Activated CD8-positive, alpha-beta memory T cell treated with anti-CD3 and anti-CD28 coated beads for 24 hours (primary cell): ENCODE measurements around the gene OOSP1.
"Not testable (repeated sequence)": the region's sequence is repeated elsewhere in the genome, so short reads cannot be mapped to it uniquely, and the experiment has no call there.

Experiments
- DNase-seq: peaks from one replicate; pipeline ENCODE4 v3.0.0-alpha.2; 2020

OOSP1 gene, protein sequence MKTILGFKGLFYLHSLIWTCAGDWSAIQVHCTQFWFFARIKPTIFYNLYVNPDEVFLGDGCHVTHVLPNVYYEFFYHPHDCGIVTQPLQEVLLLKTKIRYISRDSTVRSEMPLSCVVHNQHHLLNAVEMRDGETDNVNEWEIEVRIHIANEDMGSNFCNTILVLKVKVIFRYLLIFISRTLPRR

DNA sequence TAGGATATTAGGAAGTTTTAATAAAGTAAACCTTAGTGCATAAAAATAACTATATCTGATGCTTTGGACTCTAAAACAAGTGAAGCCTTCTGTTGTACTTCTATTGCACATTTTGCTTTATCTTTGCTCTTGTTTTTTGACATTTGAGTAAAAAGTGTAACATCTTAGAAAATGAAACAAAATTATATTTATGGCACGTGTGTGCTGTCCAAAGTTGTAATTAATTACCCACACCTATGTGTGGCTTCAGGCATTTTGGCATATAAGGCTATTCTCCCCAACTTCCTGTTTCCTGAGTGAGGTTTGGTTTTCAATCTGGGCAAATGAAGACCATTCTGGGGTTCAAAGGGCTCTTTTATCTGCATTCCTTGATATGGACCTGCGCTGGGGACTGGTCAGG lies at the start of gene OOSP1:
Gene OOSP1, plus strand, starts transcription at position 301 of the 400 bp plus-strand sequence. Its CDS starts 23 bp downstream, at position 324.
- DNase-seq: no peak

DNA sequence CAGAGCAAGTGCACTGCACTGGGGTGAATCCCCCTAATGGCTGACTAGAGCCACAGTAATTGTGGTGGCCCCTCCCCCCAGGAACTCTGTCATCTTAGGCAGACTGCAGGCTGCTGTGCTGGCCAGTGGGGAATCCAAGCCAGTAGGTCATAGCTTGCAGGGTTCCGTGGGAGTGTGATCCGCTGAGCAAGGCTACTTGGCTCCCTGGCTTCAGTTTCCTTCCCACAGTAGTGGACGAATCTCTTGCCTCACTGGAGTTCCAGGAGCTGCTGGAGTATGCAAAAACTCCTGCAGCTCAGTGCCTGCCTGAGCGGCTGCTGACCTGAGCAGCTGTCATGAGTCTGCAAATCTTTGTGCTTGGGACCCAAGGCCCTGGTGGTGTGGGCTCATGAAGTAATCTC lies 46.5 kb upstream of the OOSP1 start:
- no peak for DNase-seq

DNA sequence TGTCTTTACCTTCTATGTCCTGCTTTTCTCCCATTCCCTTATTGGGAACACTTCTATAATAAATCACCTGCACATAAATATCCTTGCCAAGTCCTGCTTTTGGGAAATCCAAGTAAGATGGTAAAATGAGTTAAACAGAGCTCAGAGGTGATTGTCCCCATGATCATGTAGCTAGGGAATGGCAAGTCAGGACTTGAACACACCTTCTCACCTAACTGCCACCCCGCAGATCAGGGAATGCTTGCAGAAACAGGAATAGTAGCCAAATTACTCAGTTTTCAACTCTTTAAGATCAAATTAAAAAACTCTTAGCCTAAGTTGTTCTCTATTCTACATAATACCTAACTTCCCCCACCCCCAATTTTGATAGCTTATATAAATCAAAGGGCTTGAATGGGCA lies 43.6 kb upstream of the OOSP1 start:
- DNase-seq: no peak

DNA sequence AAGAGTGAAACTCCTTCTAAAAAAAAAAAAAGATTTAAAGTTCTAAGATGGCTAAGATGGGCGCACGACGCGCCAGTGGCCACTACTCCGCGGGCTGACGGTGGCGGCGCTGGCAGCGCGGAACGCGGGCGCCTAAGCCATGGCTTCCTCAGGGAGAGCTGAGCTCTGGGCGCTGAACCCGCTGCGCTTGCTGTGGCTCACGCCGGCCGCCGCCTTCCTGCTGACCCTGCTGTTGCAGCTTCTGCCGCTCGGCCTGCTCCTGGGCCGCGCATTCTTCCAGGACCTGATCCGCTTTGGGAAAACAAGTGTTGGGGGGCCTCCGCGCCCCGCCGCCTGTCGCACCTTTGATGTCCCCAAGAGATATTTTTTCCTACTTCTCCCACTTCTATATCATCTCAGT lies 40.2 kb upstream of the OOSP1 start:
- DNase-seq: no peak

DNA sequence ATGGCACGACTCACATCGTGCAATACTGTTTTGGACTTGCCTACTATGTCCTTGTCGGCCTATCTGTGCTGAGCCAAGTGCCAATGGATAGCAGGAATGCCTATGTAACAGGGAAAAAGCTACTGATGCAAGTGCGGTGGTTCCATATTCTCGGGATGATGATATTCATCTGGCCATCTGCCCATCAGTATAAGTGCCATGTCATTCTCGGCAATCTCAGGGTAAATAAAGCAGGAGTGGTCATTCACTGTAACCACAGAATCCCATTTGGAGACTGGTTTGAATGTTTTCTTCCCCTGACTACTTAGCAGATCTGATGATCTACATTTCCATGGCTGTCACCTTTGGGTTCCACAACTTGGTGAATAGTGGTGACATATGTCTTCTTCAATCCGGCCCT lies 39.6 kb upstream of the OOSP1 start:
- no peak for DNase-seq

DNA sequence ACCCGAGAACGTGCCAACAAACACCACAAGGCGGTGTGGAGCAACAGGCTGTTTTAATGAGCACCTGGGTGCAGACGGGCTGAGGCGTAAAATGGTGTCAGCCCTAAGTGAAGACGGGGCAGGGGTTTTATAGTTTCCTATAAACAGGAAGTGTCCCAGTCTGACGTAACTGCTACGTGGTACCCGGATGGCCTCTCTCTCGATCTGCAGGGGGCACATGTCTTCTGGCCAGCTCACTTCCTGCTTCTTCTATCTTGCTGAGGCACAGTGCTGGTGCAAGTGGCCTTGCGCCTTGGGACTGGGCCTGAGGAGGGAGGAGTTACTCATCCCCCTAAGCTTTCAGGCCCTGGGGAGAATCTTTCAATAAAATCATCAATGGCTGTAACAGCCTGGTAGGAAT lies 38.7 kb upstream of the OOSP1 start:
- no peak for DNase-seq

DNA sequence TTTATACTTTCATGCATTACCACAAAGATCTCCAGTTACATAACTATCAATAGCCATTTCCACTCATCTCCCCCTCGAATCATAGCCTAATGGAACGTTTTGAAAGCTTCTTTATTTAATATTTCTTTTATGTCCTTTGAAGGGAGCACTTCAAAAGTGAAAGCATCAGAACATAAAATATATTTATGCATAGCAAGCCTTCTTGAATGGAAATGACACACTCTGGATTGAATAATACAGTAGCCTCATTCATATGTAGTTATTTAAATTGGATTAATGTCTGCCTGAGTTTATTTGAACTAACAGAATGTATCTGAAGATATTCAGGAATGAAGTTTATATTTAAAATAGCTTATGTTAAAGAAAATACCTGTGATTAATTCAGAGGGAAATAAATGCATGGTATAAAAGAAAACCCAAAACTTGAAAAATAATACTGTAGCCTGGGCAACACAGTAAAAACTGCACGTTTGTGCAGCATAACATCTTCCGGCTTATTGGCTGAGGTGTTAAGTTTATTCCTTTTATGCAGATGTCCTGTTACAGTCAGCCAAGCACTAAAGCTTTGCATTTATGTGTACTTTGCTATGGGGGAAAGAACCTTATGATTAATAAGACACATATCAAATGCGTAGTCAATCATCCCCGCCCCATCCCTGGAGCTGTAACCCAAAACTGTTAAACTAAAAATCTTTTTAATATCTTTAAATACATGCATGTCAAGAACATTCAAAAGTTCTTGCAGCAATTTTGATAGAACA lies 37.7 kb upstream of the OOSP1 start:
- DNase-seq: no peak

DNA sequence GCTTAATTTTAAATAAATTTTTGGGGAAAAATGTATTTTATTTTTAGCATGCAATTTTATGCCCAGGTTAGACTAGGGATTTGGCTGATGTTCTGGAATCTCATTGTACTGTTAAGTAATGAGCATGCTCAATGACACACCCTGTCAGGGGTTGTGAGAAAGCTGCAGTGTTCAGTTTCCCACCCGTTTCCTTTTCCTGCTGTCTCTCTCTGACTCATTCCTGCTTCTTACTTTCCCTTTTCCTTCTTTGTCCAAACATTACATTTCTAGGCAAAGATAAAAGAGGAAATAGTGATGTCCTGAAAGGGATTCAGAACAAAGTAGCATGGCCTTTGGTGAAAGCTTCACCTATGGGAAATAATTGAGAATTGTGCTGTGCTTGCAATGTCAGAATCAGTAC lies 36.9 kb upstream of the OOSP1 start:
- DNase-seq: no peak

DNA sequence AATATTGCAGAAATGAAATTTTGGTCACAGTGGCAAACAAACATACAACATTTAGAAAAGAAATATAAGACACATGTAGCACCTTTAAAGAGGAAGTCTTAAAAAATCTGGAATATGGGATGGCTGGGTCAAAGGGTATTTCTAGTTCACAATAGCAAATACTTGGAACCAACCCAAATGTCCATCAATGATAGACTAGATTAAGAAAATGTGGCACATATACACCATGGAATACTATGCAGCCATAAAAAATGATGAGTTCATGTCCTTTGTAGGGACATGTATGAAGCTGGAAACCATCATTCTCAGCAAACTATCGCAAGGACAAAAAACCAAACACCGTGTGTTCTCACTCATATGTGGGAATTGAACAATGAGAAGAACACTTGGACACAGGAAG lies 34.7 kb upstream of the OOSP1 start:
- DNase-seq: not testable (repeated sequence)

DNA sequence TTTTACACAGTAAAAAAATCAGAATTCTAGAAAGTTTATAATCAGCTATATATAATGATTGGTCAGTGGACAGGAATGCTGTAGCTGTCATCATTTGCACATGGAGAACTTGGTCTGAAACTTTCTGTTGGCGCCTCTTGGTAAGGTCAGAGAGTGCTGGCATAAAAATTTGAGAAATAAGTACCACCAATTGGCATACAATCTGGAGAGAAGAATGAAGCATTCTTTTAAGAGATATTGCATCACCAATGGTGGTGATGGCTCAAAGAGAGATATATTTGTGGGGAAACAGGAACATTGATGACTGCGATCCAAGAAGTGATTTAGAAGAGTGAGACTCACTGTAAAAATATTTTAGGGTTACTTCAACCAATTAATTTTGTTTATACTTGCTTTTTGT lies 19.8 kb upstream of the OOSP1 start:
- DNase-seq: no peak

DNA sequence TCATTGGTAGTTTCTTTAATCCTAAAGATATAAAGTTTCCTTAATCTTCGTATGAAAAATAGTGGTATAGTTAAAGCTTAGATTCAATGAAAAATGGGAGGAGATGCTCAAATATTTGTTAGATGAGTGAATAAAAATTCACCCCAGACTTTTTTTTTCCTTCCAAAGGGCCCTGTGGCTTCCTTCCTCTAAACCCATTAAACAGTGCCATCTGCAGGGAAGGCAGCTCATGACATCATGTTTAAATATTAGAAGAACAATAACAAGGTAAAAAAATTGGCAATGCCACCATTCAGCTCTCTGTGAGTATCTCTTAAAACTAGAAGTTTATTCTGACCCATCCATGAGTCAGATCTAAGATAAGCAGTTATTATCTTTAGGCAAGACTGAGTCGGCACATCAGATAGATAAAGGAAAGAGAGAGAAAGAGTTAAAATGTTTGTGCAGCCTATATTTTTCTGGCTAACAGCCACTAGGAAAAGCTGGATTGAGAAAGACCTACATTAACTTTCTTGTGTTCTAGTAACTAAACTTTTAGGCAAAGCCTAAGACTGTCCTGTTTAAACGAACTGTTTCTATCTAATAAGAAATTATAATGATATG lies 19.1 kb upstream of the OOSP1 start:
- no peak for DNase-seq

DNA sequence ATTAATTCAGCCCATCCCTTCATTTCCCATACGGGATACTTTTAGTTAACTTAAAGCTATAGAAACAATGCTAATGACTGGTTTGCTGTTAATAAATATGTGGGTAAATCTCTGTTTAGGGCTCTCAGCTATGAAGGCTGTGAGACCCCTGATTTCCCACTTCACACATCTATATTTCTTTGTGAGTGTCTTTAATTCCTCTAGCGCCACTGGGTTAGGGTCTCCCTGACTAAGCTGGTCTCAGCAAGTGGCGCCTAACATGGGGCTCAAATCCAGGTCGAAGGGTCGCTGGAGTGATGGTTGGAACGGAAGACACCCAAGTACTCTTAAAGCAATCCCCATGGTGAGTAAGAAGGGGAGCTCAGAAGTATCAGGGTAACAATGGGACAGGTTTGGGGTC lies 14.4 kb upstream of the OOSP1 start:
- DNase-seq: no peak

DNA sequence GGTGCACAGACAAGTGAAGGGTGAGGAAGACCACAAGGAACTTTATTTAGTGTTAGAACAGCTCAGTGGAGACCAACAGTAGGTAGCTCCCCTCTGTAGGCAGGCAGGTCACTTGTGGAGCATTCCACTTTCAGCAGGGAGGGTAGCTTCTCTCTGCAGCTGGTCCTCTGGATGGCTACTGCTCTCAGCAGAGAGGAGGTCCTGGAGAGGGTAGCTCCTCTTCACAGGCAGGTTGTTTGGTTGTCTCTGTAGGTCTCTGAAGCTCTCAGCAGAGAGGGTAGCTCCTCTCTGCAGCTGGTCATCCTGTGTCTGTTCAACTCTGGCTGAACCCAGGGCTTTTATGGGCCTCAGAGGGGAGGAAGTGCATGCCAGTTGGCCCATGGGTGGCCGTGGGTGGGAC lies 6.5 kb upstream of the OOSP1 start:
- DNase-seq: no peak

DNA sequence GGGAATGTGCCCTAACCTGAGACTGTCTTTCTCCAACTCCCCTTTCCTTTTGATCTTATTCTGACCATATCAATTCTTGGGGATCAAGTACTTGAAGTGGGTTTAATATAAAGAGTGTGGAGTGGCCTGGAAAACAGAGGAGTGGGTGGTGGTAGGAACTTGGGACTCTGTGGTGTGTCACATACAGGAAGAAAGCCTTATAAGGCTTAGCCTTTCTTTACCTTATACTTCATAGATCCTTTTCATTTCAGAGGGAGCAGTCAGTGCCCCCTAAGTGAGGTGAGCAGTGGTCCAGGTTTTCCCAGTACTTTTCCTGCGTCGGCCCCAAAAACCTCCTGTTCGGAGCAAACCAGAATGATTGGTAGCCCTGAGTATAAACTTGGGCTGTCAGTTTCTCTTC lies 486 bp downstream of the OOSP1 start:
- DNase-seq: no peak

DNA sequence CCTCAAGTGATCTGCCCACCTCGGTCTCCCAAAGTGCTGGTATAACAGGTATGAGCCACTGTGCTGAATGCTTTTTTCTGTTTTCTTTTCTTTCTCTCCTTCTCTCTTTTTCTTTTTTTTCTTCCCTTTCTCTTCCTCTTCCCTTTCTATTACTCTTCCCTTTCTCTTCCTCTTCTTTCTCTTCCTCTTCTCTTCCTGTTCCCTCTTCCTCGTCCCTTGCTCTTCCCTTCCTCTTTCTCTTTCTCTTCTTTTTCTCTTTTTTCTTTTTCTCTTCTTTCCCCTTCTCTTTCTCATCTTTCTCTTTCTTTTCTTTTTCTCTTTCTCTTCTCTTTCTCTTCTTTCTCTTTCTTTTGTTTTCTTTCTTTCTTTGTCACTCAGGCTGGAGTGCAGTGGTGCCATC lies 1.2 kb downstream of the OOSP1 start:
- DNase-seq: no peak

DNA sequence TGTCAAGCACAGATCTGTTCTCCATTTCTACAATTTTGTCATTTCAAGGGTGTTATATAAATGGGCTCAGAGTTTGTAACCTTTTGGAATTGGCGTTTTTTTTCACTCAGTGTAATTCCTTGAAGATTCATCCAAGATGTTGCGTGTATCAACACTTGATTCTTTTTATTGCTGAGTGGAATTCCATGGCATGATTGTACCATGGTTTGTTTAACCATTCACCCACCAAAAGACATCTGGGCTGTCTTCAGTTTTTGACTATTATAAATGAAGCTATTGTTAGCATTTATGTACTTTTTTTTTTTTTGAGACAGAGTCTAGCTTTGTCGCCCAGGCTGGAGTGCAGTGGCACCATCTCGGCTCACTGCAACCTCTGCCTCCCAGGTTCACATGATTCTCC lies 2.9 kb downstream of the OOSP1 start:
- DNase-seq: no peak

DNA sequence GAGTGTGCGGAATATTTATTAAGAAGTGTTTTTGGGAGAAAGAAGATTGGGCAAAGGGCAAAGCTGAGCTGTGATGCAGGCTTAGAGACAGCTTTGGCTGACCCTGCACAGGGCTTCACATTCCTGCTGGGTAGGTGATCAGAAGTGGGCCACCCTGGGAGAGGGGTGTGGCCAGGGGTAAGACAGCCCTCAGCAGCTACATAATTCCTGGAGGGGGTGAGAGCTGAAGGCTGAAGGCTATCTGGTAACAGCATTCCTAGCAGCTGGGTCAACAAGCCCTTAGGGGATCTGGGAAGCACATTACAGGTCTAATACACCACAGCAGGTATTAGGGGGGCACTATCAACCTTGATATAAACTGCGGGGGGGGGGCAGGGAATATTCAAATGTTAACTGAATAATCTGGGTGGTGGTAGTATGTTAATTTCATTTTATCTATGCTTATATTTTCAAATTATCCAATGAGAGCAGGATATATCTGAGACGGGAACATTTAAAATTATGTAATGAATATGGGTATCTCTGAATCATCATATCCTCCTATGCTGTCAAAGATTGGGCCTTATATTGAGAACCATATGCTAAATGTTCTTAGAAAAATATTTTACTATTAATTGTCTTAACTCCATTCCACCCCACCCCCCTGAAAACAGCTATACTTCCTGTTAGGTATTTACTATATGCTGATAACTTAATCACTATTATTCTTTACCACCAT lies 5.9 kb downstream of the OOSP1 start:
- DNase-seq: no peak

DNA sequence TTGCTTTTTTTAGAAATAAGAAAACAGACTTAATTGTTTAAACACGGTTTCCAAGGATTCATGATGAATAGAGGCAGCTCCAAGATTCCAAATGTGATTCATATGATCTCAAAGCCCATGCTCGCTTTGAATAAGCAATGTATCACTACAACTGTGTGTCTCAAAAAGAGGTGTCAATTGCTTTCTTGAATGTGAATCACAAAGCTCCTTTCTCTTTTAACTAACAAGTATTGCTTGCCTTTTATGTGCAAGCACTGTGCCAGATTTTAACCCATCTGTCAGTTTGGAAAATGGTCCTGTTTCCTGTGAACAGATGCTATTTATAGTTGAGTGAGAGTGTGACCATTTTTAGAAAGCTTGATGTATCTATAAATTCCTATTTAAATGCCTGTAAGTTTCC lies 6.5 kb downstream of the OOSP1 start:
- no peak for DNase-seq

DNA sequence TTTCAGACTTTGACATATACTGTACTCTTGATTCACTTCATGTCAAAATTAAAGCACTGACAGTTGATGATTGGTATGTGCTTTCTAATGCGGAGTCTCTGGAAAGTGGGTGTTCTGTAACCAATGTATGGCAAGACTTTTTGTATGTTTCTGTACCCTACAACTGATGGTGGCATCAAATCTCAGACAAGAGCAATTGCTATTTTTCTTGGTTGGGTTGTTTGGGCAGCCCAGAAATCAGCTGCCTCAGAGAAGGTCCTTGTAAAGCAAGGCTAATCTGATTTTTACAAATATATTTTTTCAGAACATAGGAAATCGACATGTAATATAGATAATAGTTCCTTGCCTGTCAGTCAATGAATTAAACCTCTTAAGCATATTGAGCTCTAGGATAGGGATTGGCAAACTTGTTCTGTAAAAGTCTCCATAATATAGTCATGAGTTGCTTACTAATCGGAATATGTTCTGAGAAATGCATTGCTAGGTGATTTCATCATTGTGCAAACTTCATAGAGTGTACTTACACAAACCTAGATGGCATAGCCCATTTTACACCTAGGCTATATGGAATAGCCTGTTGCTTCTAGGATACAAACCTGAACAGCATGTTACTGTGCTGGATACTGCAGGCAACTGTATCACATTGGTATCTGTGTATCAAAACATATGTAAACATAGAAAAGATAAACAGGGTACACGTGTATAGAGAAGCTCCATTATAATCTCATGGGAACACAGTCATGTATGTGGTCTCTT lies 15.4 kb downstream of the OOSP1 start:
- DNase-seq: no peak

DNA sequence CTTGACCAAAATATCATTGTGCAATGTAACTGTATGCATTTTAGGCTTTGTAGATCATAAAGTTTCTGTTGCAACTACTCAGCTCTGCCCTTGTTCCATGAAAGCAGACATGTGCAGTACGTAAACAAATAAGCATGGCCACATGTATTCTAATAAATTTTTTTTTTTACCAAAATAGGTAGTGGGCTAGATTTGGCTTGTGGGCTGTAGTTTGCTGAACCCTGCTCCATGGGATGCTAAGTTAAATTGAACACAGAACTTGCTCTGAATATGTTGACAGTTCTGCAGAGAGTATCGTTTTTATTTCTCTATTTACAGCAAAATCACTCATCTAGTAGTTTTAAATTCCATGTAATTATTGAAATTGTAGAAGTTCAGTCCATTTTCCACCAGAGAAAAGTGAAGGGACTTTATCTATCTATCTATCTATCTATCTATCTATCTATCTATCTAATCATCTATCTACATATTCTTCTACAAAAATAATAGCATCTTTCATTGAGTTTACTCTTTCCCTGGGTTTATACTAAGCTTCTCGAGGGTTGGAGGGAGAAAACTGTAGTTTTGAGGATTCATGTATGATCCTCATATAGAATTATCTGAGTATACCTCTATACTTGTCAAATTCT lies 16.1 kb downstream of the OOSP1 start:
- DNase-seq: no peak

DNA sequence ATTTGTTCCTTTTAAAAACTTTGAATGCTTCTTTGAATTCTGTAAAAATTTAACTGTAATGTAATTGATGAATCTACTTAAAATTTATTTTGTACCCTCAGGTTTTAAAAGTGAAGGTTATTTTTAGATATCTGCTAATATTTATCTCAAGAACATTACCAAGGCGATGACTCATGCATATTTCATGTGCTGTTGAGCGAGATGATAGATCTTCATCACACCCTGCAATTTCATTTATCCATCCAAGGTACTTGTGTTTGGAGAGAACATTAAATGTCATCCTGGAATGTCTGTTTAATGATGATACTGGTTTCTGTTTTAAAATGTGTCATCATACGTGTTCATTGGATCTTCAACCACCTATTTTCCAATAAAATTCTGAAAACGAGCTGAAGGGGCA lies 18.9 kb downstream of the OOSP1 start:
- DNase-seq: no peak

DNA sequence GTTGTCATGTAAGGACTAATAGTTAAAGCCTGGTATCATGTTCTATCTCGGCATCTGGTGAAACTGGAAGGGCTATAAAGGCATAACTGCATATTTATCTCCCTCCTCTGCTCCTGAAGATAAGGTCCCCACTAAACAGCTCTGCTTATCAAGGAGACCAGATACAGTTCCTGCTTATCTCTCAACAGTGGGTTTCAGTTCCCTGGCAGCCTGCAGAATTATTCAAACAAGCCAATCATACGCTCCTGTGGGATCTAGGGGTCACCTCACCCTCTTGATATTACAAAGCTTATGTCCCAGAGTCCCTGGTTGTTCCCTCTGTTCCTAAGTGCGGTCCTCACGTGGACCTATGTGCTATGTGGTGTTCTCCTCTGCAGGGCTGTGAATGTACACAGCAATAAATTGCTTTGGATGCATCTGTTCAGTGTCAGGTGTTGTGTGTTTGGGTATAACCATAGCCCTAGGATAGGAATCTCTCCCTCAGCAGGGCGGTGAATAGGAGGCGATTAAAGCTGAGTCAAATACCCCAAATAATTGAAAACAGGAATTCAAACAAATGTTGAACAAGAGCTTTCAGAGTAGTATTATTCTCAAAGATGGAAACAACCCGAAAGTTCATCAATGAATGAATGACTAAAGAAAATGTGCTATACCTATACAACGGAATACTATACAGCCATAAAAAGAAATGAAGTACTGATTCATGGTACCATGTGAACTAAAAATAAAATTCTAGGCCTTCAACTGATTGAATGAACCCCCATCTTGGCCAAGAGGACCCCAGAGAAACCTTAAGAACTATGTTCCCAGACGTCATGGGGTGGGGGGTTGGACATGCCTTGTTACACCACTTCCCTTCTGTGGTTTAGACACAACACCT lies 22.5 kb downstream of the OOSP1 start:
- no peak for DNase-seq
